NCI-H526 treated with DMSO at 0.1 percent for 48 hours (cell line): ENCODE measurements around the gene ABCG1.

Experiments
- DNase-seq: peaks from one replicate; lab custom pipeline; 2025; lab: John Stamatoyannopoulos, UW

Gene ABCG1

DNA sequence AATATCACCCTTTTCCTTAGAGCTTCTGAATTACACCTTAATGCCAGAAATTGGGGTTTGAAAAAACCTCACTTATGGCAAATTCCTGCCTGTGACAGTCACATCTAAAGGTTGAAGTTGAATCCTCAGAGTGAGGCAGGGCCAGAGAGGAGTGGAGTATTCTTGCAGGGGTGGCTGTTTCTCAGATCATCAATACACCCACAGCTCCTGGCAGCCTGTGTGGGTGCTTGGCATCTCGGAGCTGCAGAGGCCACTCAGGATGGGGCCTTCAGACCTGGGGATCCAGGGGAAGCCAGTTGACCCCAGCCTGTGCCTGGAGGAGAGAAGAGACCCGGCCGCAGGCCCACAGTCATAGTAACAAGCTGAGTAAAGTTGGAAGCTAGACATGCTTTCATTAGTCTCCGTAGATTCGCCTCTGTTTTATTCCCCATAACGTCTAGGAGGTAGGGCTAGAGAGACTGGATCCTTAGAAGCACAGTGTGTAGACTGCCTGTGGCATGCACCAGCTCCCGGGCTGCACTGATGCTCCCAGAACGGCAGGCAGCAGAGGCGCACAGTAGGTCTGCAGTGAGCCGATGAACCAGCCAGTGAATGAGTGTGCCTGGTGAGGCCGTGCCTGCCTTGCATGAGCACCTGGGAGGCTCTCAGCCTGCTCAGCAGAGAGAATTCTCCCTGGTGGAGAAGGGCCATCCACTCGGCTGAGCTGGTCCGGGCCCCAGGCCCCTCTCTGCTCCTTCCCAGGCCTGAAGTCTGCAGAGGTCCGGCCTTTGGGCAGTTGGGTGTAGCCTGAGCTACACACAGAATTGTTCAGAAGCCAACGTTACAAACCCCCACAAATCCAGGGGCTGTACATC, 53.4 kb downstream of the ABCG1 start:
- DNase-seq = no peak

DNA sequence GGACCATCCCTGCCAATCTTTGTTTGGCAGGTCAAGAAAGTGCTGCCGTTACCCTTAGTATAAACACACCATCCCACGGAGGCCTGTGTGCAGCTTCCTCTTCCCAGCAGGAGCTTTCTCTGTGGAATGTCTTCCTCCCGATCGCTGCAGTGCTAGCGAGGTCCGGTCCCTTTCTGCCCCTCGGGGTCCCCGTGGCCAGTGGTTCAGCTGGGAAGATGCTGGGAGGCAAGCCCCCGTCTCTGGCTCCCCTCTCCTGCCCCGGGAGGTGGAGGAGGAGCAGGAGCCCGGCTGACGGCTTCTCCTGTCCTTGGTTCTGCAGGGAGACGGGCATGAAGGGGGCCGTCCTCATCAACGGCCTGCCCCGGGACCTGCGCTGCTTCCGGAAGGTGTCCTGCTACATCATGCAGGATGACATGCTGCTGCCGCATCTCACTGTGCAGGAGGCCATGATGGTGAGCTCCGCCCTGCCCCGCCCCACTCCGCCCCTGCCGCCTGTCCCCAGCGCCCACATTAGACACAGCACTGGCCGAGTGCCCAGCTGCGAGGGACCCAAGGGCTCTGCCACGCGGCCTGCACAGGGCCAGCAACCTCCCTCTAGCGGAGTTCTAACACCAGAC, 54.2 kb downstream of the ABCG1 start:
- no peak for DNase-seq

DNA sequence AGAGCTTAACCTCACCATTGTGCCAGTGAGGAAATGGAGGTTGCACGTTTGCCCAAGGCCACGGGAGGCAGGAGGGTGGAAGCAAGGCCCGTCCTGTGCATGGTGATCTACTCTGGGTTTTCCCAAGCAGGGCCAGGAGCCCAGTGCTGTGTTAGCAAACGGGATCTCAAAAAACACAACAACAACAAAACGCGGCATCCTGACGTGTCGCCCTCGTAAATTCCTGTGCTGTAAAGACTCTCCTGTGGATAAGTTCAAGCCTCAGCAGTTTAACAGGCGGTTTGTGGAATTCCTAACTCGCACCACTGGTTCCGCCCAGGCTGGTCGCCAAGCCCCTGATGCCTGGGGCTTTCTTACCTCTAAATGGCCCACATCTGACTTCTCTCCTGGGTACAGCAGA, 57.1 kb downstream of the ABCG1 start:
- no peak for DNase-seq

- no peak for DNase-seq
Measured at GRCh38 chr21:42276526-42277154, 57.7 kb downstream of the ABCG1 start.

DNA sequence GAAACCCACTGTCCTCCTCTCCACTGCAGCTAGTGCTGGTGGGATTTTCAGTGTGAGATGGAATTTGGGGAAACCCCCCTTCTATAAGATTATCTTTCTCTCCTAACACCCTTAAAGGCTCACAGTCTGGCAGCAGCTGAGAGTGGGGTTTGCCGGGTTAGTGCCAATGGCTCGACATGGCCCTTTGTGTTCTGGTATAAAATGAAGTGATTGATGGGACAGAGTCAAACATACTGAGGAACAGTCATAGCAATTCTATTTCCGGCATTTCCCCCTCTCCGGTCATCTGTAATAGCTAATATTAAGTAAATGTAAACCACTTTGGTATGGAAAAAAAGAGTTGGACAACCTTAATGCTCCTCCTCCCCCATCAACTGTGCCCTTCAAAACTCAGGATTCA, 58.7 kb downstream of the ABCG1 start:
- no peak for DNase-seq

GRCh38 chr21:42278451-42279149, 59.7 kb downstream of the ABCG1 start:
- DNase-seq = no peak

DNA sequence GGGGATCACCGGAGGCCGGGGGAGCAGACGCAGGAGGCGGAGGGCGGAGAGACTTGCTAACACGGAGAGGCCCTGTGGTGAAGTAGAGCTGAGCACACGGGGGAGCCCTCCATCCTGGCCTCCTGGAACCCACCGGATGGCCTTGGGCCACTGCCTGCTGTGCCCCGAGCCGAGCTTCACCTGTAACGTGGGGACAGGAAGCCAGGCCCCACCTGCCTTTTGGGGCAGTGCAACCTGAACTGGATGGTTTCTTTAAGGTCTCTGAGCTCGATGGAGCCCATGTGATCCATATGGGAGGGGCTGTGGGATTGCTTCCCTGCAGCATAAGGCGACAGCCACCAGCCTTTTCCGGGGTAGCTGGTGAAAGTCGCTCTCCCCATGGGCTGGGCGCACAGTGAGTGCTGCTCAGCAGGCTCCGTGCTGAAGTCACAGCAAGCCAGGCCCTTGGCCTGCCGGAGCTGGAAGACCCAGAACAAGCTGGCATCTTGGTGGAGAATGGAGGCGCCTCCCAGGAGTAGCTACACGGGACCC, 60.5 kb downstream of the ABCG1 start:
- DNase-seq = no peak

DNA sequence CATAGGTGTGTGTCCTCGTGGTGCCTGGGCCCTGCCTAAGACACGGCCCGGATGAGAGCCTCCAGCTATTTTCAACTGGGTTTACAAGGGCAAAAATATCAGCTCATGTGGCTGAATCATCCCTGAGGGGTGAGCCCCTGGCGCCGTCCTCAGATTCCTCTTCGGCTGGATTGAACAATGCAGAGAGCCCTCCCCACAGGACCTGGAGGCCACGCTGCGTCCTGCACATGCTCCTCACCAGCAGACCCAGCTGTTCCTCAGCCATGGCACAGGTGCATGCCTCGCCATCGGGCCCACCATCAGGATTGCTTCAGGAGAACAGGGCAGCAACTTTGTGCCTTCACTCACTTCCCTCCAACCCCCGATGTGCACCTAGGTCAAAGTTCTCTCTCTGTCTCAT, 60.9 kb downstream of the ABCG1 start:
- no peak for DNase-seq

DNA sequence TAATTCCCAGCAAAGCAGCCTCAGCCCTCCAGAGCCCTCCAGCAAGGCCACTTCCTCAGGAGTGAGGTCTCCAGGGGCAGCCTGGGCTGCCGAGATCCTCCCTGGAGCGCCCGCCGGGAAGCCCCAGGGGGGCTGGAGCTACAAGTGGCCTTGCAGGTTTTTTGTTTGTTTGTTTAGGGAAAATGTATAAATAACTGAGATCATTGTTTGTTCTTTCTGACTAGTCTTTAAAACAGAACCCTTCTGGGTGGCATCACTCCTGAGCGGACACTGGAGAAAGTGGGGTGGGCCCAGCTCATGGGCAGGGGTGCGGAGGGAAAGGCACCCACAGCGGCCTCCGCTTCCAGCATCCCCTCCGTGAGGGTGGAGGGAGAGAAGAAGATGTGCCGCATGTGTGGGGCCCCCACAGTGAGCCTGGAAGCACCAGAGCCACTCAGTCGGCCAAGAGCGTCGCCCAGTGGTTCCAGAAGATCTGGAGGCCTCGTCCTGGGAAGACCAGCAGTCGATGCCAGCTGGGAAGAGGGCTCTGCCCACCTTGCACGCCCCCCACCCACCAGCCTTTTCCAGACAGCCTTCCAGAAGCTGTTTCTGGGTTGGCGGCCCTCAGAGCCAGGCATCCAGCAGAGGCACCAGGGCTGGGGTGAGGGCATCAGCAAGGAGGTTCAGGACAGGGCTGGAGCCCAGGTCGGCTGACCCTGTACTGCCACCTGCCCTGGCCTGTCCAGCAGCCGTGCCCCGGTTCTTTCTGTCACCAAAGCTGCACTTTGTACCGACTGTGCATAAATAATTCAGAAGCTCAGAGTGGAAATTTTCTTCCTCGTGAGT, 61.6 kb downstream of the ABCG1 start:
- no peak for DNase-seq

DNA sequence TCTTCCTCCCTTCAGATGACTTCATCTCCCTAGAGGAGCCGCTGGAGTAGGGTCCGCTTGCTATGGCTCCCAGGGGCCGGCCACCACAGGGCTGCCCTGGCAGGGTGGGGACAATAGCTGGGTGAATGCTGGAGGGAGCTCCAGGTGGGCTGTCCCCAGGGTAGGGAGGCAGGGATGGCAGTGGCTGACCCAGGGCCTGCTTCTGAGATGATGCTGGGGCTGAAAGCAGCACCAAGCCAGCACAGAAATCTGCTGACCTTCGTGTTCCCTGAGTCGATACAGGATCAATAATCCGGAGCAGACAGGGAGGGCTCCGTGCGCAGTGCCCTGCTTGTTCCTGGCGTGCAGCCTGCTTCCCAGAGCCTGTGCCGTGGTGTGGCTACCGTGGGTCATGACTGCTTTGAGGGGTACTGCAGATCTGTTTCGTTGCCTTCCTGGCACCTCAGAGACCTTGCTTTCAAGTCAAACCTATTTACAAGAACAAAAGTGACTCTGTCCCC, 62.3 kb downstream of the ABCG1 start:
- no peak for DNase-seq

- DNase-seq = no peak
Measured at GRCh38 chr21:42282021-42282420, 63.1 kb downstream of the ABCG1 start.

GRCh38 chr21:42282715-42283114, 63.8 kb downstream of the ABCG1 start:
- DNase-seq = no peak

DNA sequence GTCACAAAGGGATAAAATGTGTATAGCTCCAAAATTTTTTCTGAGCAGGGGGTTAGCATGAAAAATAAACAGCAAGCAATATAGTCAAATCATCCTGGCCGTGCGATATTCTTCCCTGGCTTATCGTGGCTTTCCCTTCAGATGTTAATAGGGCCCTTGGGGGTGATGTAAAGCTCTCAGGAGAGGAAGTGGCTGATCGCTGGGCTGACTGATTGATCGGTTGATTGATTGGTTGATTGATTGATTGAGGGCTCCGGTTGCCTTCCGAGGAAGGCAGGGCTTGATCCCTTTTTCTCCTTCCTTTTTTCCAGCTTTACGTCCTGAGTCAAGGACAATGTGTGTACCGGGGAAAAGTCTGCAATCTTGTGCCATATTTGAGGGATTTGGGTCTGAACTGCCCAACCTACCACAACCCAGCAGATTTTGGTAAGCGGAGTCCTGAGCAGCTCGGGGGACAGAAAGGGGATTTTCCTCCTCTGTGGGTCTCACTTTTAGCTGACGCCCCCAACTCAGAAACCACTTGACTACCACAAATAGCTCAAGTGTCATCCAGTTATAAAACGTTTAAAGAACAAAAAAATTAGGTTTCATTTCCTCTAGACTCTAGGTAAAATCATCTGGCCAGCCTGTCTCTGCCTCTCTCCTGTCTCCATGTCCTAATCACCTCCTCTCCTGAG, 66.8 kb downstream of the ABCG1 start:
- DNase-seq = no peak

GRCh38 chr21:42286416-42286815, 67.5 kb downstream of the ABCG1 start:
- DNase-seq = no peak

- DNase-seq = no peak
Measured at GRCh38 chr21:42287193-42288083, 68.5 kb downstream of the ABCG1 start.

GRCh38 chr21:42288962-42289361, 70.0 kb downstream of the ABCG1 start:
- DNase-seq = no peak

GRCh38 chr21:42289926-42290325, 71.0 kb downstream of the ABCG1 start:
- no peak for DNase-seq

DNA sequence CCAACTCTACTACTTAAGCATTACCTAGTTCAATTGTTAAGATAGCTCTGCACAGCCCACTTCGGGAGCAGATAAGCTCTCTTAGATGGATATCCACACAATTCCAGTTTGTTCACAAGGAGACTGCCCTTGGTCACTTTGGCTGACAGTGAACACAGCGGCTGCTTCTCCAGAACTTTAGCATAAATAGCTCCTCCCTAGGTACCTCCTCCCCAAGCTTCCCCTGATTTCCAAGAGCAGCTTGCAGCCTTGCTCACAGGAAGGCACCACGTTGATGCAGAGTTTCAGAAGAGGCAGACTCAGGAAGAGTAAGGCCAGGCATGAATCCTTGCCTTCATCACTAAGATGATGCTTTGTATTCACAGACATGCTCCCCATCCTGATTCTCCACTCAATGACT, 71.6 kb downstream of the ABCG1 start:
- DNase-seq = no peak

- no peak for DNase-seq
Measured at GRCh38 chr21:42291003-42291750, 72.2 kb downstream of the ABCG1 start.
